Frontal cortex (tissue), 4 donors: ENCODE measurements around the gene SCUBE1. TPM values are rescaled to one million over a fixed set of nuclear protein-coding genes. Genes with fewer than 3 reads are reported as not detected.

ENCODE experiments used
- DNase-seq, 2 donors: peaks; one replicate each; pipeline ENCODE4 v3.0.0; 2012; ENCODE audit warnings: low spot score in 2 of 2
- FAIRE-seq: peaks from 2 replicates; lab custom pipeline; 2012; peaks lifted over from hg19 to GRCh38; lab: Jason Lieb, UNC
- total RNA-seq: library from RNA; depleted of rRNA; stranded (reverse); fragments of >200 nt; gene quantifications from one replicate; pipeline ENCODE4 v1.2.3, GENCODE V29; 2014
- donor health status: control.
- donor health status: control.
- donor health status: control.

SCUBE1 gene
- total RNA-seq: 26.1 TPM

DNA sequence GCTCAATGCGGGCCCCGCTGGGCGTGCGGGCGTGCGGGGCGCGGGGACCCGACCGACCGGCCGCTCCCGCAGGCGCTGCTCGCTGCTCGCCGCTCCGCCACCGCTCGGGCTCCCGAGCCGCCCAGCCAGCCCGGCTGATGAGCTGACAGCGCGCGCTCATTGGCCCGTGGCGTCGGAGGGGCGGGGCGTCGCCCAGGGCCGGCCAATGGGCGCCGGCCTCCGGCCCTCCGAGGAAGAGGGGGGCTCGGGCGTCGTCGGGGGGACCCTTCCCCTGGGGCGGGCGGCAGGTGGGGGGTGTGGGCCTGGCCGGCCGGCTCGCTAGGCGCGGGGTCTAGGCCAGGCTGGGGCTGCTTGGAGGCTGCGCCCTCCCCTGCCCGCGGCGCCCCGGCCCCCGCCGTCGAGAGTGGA lies at the start of gene SCUBE1:
TSS of gene SCUBE1 (minus strand) at position 111 of the 408 bp plus-strand sequence. CDS start 111 bp downstream, outside the sequence.
- DNase-seq (peak; percentile 75 to 88), FAIRE-seq (no peak)

DNA sequence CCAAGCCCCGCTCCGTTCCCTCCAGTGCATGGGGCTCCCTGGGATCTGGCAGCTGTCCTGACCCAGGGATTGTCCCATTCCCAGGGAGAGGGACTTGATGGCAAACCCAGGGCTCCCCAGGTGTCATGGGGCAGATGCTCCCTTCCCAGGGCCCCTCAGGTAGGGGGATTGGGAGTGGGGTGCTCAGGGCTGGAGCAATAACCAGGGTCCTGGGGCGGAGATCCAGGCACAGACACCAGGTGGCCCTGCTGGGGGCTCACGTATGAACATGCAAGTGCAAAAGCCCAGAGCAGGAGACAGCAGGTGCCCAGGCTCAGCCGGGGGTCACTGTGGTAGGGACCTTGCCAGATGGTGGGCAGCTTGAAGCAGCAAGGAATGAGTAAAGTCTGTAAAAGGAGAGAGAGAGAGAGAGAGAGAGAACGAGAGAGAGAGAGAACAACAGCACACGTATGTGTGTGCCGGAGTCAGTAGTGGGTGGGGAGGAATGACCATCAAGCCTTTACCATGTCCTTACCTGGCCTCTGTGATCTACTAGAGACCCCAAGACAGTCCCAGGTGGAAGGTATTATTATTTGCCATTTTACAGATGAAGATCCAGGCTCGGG lies 49.3 kb upstream of the SCUBE1 start:
- FAIRE-seq: no peak

DNA sequence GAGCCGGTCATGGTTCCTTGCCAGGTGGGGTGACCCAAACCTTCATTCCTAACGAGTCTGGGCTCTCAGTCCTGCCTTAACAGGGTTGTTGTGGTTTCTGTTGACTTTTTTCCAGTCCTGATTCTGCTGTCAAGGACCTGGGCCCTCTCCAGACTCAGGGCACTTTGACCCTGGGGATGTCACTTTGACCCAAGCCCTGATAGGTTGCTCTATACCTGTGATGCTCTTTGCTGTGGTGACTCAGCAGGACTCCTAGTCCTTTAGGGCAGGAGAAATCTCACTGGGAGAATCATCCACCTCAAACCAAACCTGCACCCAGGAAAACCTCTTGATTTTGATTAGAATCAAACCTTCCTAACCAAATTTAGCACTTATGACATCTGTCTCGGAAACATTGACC lies 48.1 kb upstream of the SCUBE1 start:
- FAIRE-seq: no peak

More for the DNA sequence above, 49.3 kb upstream of the SCUBE1 start:
- no peak for DNase-seq

DNA sequence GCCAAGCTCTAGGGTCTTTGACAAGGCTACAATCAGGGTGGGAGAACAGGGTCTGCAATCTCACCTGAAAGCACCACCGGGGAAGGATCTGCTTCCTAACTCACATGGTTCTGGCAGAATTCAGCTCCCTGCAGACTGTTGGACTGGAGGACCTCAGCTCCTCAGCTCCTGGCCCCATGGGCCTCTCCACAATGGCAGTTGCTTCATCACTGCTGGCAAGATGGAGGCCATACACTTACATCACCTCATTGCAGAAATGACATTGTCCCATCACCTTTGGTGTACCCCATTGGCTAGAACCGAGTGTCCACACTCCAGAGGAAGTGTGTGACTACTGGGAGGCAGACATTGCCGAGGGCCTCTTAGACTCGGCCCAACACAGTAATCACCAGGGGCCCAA lies 47.7 kb upstream of the SCUBE1 start:
- DNase-seq (no peak), FAIRE-seq (no peak)

More for the DNA sequence above, 48.1 kb upstream of the SCUBE1 start:
- DNase-seq: no peak

DNA sequence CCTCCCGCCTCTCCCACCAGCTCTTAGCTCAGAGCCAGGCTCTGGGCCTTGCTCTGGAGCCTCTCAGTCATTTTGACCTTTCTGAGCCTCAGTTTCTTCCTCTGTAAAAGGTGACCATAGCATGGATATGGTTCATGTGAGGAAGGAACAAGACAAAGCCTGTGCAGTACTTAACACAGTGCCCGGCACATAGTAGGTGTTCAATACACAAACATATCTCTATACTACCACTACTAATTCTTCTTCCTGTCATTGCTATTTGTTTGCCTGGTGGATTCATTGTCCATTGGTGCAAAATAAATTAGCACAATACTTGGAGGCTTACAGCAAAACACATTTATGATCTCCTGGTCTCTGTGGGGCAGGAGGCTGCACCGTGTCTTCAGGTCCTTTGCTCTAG lies 47.0 kb upstream of the SCUBE1 start:
- FAIRE-seq: no peak
- no peak for DNase-seq

DNA sequence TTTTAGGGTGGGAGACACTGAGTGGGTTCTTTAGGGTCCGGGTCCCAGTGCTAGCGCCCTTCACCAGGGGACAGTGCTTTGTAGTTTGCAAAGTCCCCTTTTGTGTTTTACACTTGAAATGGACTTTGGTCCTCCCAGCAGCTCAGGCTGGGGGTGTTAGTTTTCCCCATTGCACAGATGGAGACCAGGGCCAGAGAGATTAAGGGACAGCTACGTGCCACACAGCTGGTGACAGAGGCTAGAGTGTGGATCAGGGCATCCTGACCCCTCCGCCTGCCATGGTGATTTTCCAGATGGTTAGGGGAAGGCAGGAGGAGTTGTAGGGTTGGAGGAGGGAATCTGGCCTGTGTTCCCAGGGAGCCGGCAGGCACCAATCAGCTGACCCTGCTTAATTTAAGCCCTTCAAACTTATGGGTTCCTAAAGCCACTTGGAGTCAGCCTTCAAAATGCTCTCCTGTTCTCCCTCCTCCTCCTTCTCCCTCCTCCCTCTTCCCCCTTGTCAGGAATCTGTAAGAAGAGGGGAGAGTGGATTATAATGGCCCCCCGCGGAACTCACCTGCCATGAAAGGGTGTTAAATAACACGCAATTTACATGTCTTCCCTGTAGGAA lies 46.2 kb upstream of the SCUBE1 start:
- FAIRE-seq: no peak

DNA sequence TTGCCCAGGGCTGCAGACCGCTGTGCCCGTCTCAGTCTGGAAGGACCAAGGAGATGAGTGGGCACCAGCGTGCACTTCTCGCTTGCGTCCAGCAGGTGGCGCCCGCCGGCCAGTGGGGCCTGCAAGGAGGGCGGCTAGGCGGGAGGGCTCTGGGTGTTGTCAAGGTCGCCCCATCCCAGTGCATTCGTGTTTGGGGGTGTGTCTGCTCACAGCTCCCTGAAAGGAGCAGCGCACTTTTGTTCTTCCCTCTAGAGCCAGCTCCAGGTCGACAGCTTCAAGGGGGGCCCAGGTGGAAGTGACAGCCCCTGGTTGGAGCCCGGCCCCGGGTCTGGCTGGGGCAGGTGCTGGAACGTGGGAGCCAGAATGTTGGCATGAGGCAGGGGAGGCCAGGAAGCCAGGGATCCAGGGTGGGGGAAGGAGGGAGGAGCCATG lies 45.3 kb upstream of the SCUBE1 start:
- DNase-seq (peak; percentile 60 to 84), FAIRE-seq (no peak)

More for the DNA sequence above, 46.2 kb upstream of the SCUBE1 start:
- no peak for DNase-seq

DNA sequence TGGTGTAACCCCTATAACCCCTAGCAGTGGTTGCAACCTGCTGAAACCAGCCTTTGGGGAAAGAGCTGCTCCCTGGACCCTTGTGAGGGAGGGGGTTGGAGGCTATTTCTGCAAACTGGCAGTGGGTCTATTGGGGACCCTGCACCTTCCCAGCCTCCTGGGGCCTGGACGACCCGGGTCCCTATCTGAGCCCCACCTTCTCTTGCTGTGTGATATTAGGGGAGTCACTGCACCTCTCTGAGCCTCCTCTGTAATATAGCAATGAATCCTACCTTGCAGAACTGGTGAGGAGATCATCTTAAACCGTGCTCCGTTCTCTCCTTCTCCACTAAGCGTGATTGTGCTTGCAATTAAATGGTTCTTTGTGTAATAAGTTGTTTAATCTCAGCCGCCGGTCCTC lies 44.6 kb upstream of the SCUBE1 start:
- FAIRE-seq: no peak
- no peak for DNase-seq

DNA sequence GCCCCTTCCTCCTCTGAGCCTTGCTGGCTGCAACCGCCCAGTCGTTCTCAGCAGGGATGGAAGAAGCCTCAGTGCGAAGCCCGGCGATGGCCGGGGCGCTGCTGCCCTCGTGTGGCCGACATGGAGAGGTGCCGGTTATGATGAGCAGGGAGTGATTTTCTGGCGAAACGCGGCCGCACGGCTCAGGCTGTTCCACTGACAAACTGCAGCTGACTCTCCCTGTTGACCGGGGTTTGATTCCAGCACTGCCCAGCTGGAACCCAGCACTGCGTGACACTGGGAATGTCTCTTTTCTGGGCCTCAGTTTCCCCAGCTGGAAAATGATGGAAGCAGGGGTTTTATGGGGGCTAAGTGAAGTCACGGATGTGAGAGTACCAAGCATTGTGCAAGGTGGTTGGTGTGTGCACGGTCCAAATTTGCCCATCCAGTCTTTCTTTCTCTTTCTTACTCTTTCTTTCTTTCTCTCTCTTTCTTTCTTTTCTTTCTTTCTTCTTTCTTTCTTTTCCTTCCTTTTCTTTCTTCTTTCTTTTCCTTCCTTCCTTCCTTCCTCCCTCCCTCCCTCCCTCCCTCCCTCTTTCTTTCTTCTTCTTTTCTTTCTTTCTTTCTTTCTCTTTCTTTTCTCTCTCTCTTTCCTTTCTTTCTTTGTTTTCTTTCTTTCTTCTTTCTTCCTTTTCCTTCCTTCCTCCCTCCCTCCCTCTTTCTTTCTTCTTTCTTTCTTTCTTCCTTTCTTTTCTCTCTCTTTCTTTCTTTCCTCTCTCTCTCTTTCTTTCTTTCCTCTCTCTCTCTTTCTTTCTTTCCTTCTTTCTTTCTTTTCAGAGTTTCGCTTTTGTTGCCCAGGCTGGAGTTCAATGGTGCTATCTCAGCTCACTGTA lies 42.8 kb upstream of the SCUBE1 start:
- DNase-seq (peak; percentile 64 to 82), FAIRE-seq (no peak)

DNA sequence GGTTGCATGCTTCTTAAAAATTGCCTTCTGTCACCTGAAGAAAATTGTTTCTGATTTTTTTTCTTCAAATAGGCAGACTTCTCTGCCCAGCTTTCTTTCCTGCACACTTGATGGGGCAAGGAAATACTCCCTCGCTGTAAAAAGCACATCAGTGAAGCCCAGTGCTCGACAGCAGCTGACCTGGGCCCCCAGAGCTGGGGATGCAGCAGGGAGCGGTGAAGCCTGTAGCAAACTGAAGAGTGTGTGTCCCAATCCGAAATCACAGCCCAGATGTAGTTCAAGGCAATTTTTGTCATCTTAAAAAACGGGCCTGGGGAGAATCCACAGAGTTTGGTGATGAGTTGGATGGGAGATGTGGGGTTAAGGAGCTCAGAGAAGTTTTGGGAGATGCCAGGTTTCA lies 41.7 kb upstream of the SCUBE1 start:
- DNase-seq: no peak
- no peak for FAIRE-seq

DNA sequence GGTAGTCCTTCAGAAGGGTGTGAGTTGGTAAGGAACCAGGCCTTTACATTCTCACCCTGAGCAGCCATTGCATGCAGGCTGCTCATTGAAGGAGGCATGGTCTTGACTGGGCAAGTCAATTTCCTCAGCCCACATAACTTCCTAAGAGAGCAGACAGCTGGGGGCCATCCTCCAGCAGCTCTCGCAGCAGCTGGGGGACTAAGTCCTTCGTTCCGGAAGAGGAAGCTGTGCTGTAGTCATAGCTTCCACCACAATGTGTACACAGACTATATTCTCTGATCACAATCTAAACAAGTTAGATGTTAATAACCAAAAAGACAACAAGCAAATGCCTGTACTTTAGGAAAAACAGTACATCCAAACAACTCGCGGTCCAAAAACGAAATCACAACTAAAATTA lies 38.5 kb upstream of the SCUBE1 start:
- no peak for FAIRE-seq

DNA sequence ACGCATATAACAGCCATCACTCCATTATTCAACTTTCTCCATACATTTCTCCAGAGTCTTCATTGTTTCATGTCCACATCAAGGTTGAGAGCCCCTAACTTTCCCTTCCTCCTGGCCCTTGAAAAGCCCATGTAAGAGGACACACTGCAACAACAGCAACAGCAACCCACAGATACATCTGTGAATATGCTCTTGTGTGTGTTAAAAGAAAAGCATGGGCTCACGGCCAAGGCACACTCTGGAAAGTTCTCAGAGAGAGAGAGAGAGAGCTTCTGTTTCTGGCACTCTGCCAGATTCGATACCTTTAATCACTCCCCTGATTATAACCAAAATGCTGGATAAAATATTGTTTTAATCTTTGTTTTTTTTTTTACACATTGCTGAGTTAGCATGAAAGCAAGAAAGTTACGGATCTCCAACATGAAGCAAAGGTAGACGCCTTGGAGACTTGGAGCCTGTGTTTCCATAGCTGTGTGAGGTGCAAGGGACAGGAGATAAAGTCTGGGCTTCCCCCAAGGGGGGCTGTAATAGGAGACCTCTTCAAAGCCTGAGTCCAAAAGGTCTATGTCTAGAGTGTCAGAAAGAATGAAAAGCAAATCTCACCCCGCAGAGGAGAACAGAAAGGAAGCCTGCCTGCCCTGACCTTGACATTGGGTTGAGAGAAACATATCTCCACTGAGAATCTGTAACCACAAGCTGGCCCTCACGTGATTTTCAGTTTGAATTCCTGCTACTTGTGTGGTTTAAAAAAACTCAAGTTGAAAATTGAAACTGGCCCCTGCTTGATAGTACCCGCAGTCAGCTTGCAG lies 34.9 kb upstream of the SCUBE1 start:
- DNase-seq (no peak), FAIRE-seq (no peak)

More for the DNA sequence above, 38.5 kb upstream of the SCUBE1 start:
- no peak for DNase-seq

DNA sequence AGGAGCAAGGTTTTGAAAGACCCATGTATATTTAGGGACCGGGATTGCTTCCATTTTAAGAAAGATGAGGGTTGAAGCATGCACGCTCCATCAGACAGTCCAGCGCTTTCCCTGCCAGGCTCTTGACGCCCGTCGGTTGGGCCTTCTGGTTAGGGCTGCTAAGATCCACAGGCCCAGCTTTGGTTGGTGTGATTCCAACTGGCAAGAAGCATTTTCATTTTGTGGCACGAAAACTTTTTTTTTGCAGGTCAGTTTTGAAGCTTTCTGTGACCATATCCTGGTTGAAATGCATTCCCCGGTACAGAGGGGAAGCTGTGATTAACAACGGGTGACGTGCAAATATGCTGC lies 34.4 kb upstream of the SCUBE1 start:
- DNase-seq: no peak
- FAIRE-seq: no peak

DNA sequence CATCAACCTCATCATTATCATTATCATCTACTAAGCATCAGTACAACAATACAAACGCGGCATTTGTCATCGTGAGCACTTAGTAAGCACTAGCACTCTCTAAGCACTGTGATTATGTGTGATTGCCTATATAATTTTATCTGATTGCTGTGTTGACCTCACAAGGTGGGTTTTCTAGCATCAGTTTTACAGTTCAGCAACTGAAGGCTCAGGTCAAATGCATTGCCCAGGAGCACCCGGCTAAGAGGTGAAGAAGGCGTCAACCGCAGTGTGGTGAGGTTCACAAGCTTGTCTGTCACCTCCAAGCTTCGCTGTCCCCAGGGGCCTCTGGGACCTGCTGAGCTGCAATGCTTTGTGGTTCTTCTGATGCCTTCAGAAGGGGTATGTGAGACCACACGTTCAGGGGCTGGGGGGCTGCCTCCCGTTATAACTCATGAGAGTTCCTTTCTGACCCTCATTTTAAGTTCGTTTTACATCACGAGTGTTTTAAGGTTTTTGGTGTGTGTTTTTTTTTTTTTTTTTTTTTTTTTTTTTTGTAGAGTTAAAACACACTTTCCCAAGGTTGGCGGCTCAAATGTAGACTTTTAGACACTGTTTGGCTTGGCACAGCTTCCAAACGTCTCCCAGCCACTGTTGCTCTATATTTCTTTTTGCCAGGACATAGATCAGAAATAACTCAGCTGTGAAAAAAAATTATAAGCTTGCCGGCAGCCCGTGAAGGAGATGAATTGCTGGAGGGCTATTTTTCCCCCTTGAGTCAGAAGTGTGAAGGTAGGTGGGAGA lies 33.8 kb upstream of the SCUBE1 start:
- FAIRE-seq: no peak
- DNase-seq: no peak

DNA sequence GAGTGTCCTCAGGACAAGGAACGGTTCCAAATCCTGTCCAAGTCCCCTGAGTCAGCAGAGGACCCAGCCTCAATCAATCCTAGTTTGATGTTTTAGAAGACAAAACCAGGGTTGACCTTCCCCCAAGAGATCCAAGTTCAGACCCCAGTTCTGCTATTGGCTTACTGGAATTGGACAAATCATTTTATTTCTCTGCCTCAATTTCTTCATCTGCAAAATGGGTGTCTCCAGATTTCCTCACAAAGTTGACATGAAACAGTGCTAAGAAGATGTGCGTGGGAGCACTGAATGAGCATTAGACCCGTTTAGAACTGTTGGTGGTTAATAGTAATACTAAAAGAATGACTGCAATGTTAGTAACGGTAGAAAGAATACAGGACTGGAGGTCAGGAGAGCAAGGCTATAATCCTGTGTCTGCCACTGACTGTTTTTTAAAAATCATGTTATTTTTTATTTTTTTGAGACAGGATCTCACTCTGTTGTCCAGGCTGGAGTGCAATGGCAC lies 32.8 kb upstream of the SCUBE1 start:
- DNase-seq: no peak
- FAIRE-seq: no peak

DNA sequence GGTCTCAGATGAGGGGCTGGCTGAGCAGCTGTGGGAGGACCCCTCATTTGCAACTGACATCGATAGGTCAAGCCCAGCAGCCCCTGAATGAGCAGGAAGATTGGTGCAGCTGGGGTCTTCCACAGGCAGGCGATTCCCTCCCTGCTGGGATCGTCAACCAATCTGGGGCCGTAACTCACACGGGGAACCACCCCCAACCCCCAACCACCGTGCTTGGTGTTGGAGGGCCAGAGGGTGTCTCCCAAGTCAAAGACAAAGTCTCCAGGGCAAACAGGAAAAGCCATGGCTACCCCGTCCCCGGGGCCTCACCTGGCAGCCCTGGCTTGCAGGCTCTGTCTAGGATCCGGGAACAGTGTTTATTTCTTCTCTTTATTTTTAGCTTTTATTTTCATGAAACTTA lies 26.9 kb upstream of the SCUBE1 start:
- FAIRE-seq (no peak), DNase-seq (no peak)

DNA sequence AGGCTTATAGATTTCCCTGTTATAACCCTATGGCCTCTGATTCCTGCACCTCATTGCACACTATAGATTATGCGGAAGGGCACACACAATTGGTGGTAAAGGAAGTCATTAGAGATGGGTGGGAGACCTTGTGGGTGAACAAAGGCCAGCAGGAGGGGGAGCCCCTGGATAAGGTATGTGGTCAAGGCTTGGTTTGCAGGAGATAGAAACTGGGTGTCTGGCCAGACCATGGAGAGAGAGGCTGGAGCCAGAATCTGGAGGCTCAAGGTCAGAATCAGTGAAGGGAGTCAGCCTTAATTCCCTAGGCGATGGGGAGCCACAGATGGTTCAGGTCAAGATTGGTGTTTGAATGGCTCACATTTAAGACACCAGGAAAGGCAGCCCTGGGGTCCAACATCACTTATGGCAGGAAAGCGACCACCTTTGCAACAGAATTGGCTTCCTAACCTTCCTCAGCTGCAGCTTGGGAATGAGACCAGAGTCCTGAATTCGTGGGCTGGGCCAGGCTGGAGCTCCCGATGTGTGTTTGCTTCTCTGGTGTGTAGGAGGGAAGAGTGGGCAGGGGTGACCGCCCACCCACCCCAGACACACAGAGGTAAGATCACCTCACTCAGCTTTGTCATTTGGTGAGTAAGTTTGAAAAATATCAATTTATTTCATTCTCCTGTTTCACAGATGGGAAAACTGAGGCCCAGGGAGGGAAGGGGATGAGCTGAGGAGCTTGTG lies 22.7 kb upstream of the SCUBE1 start:
- no peak for FAIRE-seq
- no peak for DNase-seq

DNA sequence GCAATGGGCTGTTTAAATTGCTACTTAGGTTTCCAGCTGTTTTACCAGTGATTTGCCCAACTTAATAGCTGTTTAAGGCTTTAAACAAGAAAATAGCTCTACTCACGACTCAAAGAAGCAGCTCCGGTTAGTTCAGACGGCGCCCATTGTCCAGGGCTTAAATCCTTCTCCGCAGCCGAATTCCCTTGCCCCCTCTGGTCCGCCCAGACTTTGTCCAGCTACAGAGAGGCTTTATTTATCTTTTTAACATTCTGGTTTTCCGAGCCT lies 20.9 kb upstream of the SCUBE1 start:
- DNase-seq (no peak), FAIRE-seq (no peak)
